ENCODE results near the gene SPAAR.

DNA sequence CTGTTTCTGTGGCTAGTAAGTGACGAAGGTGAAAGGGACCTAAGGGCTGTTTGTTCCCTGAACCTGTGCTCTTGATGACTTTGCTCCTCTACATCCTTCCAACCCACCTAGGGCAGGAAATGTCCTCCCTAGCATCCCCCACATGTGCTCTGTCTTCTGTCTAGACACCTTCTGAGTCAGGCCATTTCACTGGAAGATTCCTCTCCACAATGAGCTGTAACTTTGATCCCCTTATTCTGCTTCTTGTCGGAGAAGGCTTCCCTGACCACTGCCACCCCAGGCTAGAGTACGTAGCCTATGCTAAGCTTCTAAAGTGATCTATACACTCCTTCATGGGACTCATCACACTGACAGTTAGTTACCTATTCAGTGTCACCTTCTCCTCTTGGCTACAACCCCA lies 21.7 kb downstream of the SPAAR start:
- TF ChIP-seq, protein P1, sequence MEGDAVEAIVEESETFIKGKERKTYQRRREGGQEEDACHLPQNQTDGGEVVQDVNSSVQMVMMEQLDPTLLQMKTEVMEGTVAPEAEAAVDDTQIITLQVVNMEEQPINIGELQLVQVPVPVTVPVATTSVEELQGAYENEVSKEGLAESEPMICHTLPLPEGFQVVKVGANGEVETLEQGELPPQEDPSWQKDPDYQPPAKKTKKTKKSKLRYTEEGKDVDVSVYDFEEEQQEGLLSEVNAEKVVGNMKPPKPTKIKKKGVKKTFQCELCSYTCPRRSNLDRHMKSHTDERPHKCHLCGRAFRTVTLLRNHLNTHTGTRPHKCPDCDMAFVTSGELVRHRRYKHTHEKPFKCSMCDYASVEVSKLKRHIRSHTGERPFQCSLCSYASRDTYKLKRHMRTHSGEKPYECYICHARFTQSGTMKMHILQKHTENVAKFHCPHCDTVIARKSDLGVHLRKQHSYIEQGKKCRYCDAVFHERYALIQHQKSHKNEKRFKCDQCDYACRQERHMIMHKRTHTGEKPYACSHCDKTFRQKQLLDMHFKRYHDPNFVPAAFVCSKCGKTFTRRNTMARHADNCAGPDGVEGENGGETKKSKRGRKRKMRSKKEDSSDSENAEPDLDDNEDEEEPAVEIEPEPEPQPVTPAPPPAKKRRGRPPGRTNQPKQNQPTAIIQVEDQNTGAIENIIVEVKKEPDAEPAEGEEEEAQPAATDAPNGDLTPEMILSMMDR (IDR thresholded peaks at IDR 0.05), result no peak
- TF ChIP-seq POLR2AphosphoS5 (IDR thresholded peaks at IDR 0.05; ENCODE audit: low read depth, low read length), result no peak

All from Panc1 (cell line).